Measurements from ENCODE around the gene DUSP28. TPM values are rescaled to one million over a fixed set of nuclear protein-coding genes. Genes with fewer than 3 reads are reported as not detected.
"Not testable (repeated sequence)": the region's sequence is repeated elsewhere in the genome, so short reads cannot be mapped to it uniquely, and the experiment has no call there.

DUSP28 gene
- total RNA-seq, 6 experiments from 2014 or later, result 3.1 to 5.0 (median 4.3) TPM

DNA sequence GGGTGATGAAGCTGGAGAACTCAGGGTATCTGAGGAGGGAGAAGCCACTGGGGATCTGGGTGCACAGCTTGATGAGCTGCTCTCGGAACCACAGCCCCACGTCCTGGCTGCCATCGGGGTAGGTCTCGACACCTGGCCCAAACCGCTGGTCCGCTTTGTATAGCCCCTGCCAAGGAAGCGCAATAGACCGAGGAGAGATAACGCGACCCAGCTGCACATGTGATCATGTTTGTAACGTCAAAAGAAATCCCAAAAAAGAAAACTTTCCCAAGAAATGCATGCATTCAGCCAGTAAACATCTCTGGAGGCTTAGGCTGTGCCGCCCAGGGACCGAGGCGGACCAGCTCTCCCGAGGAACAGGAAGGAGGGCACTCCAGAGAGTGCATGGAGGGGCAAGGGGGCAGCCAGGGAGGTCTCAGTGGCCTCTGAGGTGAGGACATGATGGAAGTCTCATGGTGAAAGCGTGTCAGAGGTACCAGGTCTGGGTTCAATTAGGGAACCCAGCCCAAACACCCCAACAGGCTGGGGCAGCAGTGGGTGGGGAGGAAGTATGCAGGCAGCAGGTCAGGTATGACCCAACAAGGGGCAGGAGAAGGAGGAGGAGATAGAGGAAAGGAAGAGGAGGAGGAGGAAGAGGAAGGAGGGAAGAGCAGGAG, 30.7 kb upstream of the DUSP28 start:
- H3K27me3 Mint-ChIP-seq (ENCODE audit: insufficient read depth), result no peaks in the 10 kb centered on the region; the same call in none of the 2 replicates
- H3K4me3 Mint-ChIP-seq, result no peak overlapping the region
- TF ChIP-seq, protein P1, sequence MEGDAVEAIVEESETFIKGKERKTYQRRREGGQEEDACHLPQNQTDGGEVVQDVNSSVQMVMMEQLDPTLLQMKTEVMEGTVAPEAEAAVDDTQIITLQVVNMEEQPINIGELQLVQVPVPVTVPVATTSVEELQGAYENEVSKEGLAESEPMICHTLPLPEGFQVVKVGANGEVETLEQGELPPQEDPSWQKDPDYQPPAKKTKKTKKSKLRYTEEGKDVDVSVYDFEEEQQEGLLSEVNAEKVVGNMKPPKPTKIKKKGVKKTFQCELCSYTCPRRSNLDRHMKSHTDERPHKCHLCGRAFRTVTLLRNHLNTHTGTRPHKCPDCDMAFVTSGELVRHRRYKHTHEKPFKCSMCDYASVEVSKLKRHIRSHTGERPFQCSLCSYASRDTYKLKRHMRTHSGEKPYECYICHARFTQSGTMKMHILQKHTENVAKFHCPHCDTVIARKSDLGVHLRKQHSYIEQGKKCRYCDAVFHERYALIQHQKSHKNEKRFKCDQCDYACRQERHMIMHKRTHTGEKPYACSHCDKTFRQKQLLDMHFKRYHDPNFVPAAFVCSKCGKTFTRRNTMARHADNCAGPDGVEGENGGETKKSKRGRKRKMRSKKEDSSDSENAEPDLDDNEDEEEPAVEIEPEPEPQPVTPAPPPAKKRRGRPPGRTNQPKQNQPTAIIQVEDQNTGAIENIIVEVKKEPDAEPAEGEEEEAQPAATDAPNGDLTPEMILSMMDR (IDR thresholded peaks at IDR 0.05), result no peak
- peaks cover 76% of the 10 kb centered on the region for H3K36me3 Mint-ChIP-seq (ENCODE audit: low read depth)
- DNase-seq, result no peak
- no peaks in the 10 kb centered on the region for H3K4me1 Mint-ChIP-seq (ENCODE audit: low read depth)
- no peak overlapping the region for H3K27ac Mint-ChIP-seq
- peaks cover 48% of the 10 kb centered on the region for H3K9me3 Mint-ChIP-seq

DNA sequence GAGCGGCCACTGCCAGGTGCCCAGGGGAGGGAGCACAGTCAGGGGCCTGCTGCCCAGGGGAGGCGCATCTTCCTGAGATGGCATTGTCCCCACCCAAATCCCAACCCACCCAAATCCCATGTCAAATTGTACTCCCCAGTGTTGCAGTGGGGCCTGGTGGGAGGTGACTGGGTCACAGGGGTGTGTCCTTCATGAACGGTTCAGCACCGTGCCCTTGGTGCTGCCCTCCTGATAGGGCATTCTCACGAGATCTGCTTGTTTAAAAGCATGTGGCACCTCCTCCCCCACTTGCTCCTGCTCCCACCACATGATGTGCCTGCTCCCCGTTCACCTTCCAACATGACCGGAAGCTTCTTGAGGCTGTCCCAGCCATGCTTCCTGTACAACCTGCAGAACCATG, 30.0 kb upstream of the DUSP28 start:
- H3K4me1 Mint-ChIP-seq (ENCODE audit: low read depth), result no peaks in the 10 kb centered on the region
- H3K27me3 Mint-ChIP-seq (ENCODE audit: insufficient read depth), result no peaks in the 10 kb centered on the region; the same call in 1 of the 2 replicates
- no peak for DNase-seq
- H3K4me3 Mint-ChIP-seq, result no peak overlapping the region
- H3K36me3 Mint-ChIP-seq (ENCODE audit: low read depth), result peaks cover 69% of the 10 kb centered on the region
- no peak overlapping the region for H3K27ac Mint-ChIP-seq
- peaks cover 41% of the 10 kb centered on the region for H3K9me3 Mint-ChIP-seq
- TF ChIP-seq, protein P1 (IDR thresholded peaks at IDR 0.05), result no peak

DNA sequence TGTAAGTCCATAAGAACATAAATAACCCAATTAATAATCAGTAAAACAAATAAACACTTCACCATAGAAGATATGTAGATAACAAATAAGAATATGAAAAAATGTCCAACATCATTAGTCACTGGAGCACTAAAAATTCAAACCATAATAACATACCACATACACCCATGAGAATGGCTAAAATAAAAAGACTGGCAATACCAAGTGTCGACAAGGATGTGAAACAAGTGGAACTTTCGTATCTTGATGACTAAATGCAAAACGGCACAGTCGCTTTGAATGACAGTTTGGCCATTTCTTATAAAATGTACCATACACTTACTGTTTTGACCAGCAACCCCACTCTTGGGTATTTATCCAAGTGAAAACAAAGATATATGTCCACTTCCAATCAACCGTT, 29.1 kb upstream of the DUSP28 start:
- no peak for DNase-seq
- Mint-ChIP-seq H3K4me3 (no peak overlapping the region), H3K27me3 (ENCODE audit: insufficient read depth) (no peaks in the 10 kb centered on the region; the same call in 1 of the 2 replicates), H3K27ac (no peak overlapping the region), H3K9me3 (peaks cover 35% of the 10 kb centered on the region), H3K4me1 (ENCODE audit: low read depth) (no peaks in the 10 kb centered on the region), H3K36me3 (ENCODE audit: low read depth) (peaks cover 63% of the 10 kb centered on the region)
- TF ChIP-seq, protein P1 (IDR thresholded peaks at IDR 0.05), result no peak

DNA sequence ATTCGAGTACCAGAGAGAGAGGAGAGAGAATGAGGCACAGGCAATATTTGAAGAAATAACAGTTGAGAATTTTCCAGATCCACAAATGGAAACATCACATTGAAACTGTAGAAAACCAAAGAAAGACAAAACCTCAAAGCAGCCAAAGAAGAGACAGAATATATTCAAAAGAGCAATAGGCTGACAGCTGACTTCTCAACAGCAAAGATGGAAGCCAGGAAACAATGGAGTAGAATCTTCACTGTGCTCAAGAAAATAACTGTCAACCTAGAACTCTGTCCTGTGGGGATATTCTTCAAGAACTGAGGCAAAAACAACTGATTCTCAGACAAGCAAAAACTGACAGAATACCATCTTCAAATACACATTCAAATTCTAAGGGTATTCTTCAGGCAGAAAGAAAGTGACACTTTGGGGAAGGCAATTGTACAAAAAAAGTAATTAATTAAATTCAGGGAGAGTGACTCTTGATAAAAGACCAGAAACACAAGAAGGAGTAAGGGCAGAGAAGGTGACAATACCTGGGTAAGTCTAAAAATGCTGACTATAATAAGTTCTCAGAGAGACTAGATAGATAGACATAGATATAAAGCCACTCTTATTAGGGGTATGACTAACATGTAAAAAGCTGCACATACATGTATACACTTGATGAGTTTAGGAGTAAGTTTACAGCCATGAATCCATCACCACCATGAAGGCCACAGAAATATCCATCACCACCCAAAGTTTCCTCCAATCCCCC, 28.0 kb upstream of the DUSP28 start:
- H3K27me3 Mint-ChIP-seq (ENCODE audit: insufficient read depth), result no peaks in the 10 kb centered on the region; the same call in 1 of the 2 replicates
- H3K9me3 Mint-ChIP-seq, result peaks cover 30% of the 10 kb centered on the region
- H3K36me3 Mint-ChIP-seq (ENCODE audit: low read depth), result peaks cover 54% of the 10 kb centered on the region
- no peak overlapping the region for H3K27ac Mint-ChIP-seq
- no peak overlapping the region for H3K4me3 Mint-ChIP-seq
- DNase-seq, result no peak
- H3K4me1 Mint-ChIP-seq (ENCODE audit: low read depth), result no peaks in the 10 kb centered on the region
- TF ChIP-seq, protein P1 (IDR thresholded peaks at IDR 0.05), result no peak

DNA sequence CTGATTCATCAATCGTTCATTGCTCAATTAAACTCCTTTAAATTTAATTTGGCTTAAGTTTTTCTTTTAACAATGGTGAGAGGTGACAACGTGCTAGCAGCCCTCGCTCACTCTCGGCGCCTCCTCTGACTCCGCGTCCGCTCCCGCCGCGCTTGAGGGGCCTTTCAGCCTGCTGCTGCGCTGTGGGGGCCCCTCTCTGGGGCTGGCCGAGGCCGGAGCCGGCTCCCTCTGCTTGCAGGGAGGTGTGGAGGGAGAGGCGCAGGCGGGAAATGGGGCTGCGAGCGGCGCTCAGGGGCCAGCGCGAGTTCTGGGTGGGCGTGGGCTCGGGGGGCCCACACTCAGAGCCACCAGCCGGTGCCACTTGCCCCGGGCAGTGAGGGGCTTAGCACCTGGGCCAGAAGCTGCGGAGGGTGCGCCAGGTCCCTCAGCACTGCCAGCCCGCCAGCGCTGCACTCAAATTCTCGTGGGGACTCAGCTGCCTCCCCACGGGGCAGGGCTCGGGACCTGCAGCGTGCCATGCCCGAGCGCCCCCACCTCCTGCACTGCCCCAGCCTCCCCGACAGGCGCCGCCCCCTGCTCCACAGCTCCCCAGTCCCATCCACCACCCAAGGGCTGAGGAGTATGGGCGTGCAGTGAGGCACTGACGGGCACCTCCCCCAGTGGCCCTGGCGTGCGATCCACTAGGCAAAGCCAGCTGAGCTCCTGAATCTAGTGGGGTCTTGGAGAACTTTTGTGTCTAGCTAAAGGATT, 22.0 kb upstream of the DUSP28 start:
- H3K27ac Mint-ChIP-seq, result no peak overlapping the region
- no peaks in the 10 kb centered on the region; the same call in 1 of the 2 replicates for H3K9me3 Mint-ChIP-seq
- peaks cover 33% of the 10 kb centered on the region for H3K36me3 Mint-ChIP-seq (ENCODE audit: low read depth)
- no peak for DNase-seq
- no peaks in the 10 kb centered on the region for H3K4me1 Mint-ChIP-seq (ENCODE audit: low read depth)
- TF ChIP-seq, protein P1 (IDR thresholded peaks at IDR 0.05), result no peak
- no peak overlapping the region for H3K4me3 Mint-ChIP-seq
- no peaks in the 10 kb centered on the region; the same call in 1 of the 2 replicates for H3K27me3 Mint-ChIP-seq (ENCODE audit: insufficient read depth)

DNA sequence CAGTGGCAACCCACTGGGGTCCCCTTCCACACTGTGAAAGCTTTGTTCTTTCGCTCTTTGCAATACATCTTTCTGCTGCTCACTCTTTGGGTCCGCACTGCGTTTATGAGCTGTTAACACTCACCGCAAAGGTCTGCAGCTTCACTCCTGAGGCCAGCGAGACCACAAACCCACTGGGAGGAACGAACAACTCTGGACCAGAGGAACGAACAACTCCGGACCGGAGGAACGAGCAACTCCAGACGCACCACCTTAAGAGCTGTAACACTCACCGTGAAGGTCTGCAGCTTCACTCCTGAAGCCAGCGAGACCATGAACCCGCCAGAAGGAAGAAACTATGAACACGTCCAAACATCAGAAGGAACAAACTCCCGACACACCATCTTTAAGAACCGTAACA, 21.1 kb upstream of the DUSP28 start:
- not testable (repeated sequence) for H3K9me3 Mint-ChIP-seq; H3K4me1 Mint-ChIP-seq (ENCODE audit: low read depth); DNase-seq; H3K27me3 Mint-ChIP-seq (ENCODE audit: insufficient read depth); H3K27ac Mint-ChIP-seq; H3K4me3 Mint-ChIP-seq
- peaks cover 33% of the 10 kb centered on the region for H3K36me3 Mint-ChIP-seq (ENCODE audit: low read depth)

Data from HFFc6 (cell line).